ENCODE results near the gene FBXL7.

GRCh38 chr5:15601274-15601673 is 101.3 kb downstream of the FBXL7 start:
- no peak for TF ChIP-seq EZH2 (IDR thresholded peaks at IDR 0.05; ENCODE audit: borderline replicate concordance, low read depth, low read length, severe bottlenecking)
- TF ChIP-seq, protein P1, sequence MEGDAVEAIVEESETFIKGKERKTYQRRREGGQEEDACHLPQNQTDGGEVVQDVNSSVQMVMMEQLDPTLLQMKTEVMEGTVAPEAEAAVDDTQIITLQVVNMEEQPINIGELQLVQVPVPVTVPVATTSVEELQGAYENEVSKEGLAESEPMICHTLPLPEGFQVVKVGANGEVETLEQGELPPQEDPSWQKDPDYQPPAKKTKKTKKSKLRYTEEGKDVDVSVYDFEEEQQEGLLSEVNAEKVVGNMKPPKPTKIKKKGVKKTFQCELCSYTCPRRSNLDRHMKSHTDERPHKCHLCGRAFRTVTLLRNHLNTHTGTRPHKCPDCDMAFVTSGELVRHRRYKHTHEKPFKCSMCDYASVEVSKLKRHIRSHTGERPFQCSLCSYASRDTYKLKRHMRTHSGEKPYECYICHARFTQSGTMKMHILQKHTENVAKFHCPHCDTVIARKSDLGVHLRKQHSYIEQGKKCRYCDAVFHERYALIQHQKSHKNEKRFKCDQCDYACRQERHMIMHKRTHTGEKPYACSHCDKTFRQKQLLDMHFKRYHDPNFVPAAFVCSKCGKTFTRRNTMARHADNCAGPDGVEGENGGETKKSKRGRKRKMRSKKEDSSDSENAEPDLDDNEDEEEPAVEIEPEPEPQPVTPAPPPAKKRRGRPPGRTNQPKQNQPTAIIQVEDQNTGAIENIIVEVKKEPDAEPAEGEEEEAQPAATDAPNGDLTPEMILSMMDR (IDR thresholded peaks at IDR 0.05; ENCODE audit: borderline replicate concordance, extremely low read depth, low read length, poor library complexity, severe bottlenecking): no peak

All from DND-41 (cell line).